Measurements from ENCODE around the gene TRAF5.

DNA sequence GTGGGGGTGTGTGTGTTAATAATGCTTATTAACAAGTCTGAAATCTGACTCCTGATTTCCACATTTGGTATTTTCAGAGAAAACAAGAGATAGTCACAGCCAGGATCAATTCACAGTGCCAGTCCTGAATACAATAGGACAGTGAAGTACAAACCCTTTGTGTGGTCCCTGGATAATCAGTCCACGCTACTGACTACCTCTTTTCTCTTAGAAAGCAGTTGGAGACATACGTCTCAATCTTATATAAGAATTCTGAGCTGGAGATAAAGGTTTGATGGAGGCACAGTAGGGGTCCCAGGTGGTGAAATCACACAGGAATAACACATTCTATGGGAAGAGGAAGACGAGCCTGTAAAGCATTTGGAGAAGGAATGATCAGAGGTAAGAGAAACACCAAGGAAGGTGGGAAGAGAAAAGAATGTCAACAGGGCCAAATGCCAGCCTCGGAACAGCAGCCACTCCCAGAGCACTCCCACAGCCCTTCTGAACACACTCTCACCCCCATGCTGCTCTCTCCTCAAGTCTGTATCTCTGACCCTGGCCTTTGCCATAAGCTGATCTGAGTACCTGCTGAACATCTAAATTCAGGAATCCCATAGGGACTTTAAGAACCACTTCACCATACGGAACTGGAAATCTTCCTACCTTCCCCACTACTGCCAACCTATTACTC, 48.6 kb downstream of the TRAF5 start:
- TF ChIP-seq, protein P1, sequence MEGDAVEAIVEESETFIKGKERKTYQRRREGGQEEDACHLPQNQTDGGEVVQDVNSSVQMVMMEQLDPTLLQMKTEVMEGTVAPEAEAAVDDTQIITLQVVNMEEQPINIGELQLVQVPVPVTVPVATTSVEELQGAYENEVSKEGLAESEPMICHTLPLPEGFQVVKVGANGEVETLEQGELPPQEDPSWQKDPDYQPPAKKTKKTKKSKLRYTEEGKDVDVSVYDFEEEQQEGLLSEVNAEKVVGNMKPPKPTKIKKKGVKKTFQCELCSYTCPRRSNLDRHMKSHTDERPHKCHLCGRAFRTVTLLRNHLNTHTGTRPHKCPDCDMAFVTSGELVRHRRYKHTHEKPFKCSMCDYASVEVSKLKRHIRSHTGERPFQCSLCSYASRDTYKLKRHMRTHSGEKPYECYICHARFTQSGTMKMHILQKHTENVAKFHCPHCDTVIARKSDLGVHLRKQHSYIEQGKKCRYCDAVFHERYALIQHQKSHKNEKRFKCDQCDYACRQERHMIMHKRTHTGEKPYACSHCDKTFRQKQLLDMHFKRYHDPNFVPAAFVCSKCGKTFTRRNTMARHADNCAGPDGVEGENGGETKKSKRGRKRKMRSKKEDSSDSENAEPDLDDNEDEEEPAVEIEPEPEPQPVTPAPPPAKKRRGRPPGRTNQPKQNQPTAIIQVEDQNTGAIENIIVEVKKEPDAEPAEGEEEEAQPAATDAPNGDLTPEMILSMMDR (IDR thresholded peaks at IDR 0.05; ENCODE audit: insufficient read depth, low read depth, low read length) = no peak
- no peak for TF ChIP-seq EZH2 (IDR thresholded peaks at IDR 0.05; ENCODE audit: insufficient read depth, low read length)

Data from astrocyte (in vitro differentiated cells and primary cell).